IMR-90 (cell line): ENCODE data around the gene MICOS13.

Experiments used
- BHLHE40 ChIP-seq: fragments of 150-350 bp; IDR thresholded peaks from 2 replicates; pipeline ENCODE4 v1.6.1; 2016; ENCODE audit warnings: mild to moderate bottlenecking, low read depth, low read length
- CHD1 ChIP-seq: IDR thresholded peaks from 2 replicates; pipeline ENCODE4 v1.6.1; 2012; ENCODE audit warnings: low read depth, low read length, improper control_type of control experiment
- FOS ChIP-seq: fragments of 150-350 bp; IDR thresholded peaks from 2 replicates; pipeline ENCODE4 v1.6.1; 2016; ENCODE audit warnings: low read depth, low read length
- MAZ ChIP-seq: IDR thresholded peaks from 2 replicates; pipeline ENCODE4 v1.6.1; 2012; ENCODE audit warnings: low read depth, mild to moderate bottlenecking, low read length, improper control_type of control experiment, moderate library complexity, borderline replicate concordance
- MXI1 ChIP-seq: IDR thresholded peaks from 2 replicates; pipeline ENCODE4 v1.6.1; 2012; ENCODE audit warnings: low read depth, mild to moderate bottlenecking, low read length, moderate library complexity, borderline replicate concordance
- POLR2A ChIP-seq: IDR thresholded peaks from 2 replicates; pipeline ENCODE4 v1.6.1; 2012; ENCODE audit warnings: mild to moderate bottlenecking, low read depth, low read length
- RAD21 ChIP-seq: IDR thresholded peaks from 2 replicates; pipeline ENCODE4 v1.6.1; 2012; ENCODE audit warnings: low read length, improper control_type of control experiment
- RCOR1 ChIP-seq: IDR thresholded peaks from 2 replicates; pipeline ENCODE4 v1.6.1; 2012; ENCODE audit warnings: mild to moderate bottlenecking, low read length, improper control_type of control experiment; ENCODE audit not compliant: insufficient replicate concordance
- RFX5 ChIP-seq: IDR thresholded peaks from 2 replicates; pipeline ENCODE4 v1.8.0; 2012; ENCODE audit warnings: low read depth, mild to moderate bottlenecking, low read length, moderate library complexity
- TF ChIP-seq, protein P1 (sequence below): conservative IDR thresholded peaks from 2 replicates; pipeline ENCODE4 v1.5.1; 2012; ENCODE audit warnings: mild to moderate bottlenecking, low read depth, low read length, improper control_type of control experiment
- TF ChIP-seq, protein P2 (sequence below): fragments of 150-350 bp; IDR thresholded peaks from 2 replicates; pipeline ENCODE4 v1.6.1; 2017; ENCODE audit warnings: mild to moderate bottlenecking, antibody characterized with exemption, low read length, low read depth
- TF ChIP-seq, protein P3 (sequence below): fragments of 150-350 bp; IDR thresholded peaks from 2 replicates; pipeline ENCODE4 v1.6.1; 2016; ENCODE audit warnings: low read depth, mild to moderate bottlenecking, low read length, moderate library complexity, borderline replicate concordance

DNA sequence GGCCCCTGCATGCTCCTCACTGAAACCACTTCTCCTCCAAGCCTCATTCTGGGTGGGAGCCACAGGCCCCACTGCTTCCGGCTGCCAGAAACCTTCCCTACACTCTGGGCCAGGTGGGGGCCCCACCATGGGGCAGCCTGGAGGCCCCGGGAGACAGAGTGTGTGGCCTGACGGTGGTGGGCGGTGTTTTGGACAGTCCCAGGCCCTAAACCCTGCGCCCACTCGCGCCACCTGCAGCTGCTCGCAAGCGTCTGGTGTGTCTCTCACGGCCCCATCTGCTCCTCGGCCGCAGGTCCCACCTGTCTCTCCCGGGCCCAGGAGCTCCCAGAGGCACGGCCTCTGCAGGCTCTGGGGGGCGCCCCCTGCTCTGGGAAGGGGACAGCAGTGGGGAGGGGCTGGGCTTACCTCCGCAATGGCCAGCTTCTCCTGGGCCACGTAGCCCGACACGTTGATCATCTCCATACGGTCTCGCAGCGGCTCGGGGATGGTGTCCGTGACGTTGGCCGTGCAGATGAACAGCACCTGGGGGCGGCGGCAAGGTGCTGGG is 15.4 kb upstream of the MICOS13 start:
- TF ChIP-seq, protein P1, sequence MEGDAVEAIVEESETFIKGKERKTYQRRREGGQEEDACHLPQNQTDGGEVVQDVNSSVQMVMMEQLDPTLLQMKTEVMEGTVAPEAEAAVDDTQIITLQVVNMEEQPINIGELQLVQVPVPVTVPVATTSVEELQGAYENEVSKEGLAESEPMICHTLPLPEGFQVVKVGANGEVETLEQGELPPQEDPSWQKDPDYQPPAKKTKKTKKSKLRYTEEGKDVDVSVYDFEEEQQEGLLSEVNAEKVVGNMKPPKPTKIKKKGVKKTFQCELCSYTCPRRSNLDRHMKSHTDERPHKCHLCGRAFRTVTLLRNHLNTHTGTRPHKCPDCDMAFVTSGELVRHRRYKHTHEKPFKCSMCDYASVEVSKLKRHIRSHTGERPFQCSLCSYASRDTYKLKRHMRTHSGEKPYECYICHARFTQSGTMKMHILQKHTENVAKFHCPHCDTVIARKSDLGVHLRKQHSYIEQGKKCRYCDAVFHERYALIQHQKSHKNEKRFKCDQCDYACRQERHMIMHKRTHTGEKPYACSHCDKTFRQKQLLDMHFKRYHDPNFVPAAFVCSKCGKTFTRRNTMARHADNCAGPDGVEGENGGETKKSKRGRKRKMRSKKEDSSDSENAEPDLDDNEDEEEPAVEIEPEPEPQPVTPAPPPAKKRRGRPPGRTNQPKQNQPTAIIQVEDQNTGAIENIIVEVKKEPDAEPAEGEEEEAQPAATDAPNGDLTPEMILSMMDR: no peak
- TF ChIP-seq RFX5: no peak
- TF ChIP-seq FOS: no peak
- TF ChIP-seq, protein P2, sequence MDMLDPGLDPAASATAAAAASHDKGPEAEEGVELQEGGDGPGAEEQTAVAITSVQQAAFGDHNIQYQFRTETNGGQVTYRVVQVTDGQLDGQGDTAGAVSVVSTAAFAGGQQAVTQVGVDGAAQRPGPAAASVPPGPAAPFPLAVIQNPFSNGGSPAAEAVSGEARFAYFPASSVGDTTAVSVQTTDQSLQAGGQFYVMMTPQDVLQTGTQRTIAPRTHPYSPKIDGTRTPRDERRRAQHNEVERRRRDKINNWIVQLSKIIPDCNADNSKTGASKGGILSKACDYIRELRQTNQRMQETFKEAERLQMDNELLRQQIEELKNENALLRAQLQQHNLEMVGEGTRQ: no peak
- TF ChIP-seq POLR2A: no peak
- no peak for TF ChIP-seq MAZ
- TF ChIP-seq CHD1: no peak
- no peak for TF ChIP-seq RCOR1
- TF ChIP-seq BHLHE40: no peak
- TF ChIP-seq, protein P3, sequence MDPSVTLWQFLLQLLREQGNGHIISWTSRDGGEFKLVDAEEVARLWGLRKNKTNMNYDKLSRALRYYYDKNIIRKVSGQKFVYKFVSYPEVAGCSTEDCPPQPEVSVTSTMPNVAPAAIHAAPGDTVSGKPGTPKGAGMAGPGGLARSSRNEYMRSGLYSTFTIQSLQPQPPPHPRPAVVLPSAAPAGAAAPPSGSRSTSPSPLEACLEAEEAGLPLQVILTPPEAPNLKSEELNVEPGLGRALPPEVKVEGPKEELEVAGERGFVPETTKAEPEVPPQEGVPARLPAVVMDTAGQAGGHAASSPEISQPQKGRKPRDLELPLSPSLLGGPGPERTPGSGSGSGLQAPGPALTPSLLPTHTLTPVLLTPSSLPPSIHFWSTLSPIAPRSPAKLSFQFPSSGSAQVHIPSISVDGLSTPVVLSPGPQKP: no peak
- TF ChIP-seq RAD21: no peak
- no peak for TF ChIP-seq MXI1
